ENCODE measurements around the gene BPIFB2. TPM values are rescaled to one million over a fixed set of nuclear protein-coding genes. Genes with fewer than 3 reads are reported as not detected.

Gene BPIFB2
- total RNA-seq, 4 donors from 2014 or later: not detected

- no peaks in the 10 kb centered on the region for H3K36me3 ChIP-seq
- H3K27ac ChIP-seq: no peak overlapping the region
- TF ChIP-seq POLR2A (IDR thresholded peaks at IDR 0.05): no peak
- TF ChIP-seq, protein P1, sequence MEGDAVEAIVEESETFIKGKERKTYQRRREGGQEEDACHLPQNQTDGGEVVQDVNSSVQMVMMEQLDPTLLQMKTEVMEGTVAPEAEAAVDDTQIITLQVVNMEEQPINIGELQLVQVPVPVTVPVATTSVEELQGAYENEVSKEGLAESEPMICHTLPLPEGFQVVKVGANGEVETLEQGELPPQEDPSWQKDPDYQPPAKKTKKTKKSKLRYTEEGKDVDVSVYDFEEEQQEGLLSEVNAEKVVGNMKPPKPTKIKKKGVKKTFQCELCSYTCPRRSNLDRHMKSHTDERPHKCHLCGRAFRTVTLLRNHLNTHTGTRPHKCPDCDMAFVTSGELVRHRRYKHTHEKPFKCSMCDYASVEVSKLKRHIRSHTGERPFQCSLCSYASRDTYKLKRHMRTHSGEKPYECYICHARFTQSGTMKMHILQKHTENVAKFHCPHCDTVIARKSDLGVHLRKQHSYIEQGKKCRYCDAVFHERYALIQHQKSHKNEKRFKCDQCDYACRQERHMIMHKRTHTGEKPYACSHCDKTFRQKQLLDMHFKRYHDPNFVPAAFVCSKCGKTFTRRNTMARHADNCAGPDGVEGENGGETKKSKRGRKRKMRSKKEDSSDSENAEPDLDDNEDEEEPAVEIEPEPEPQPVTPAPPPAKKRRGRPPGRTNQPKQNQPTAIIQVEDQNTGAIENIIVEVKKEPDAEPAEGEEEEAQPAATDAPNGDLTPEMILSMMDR (IDR thresholded peaks at IDR 0.05): no peak
- no peaks in the 10 kb centered on the region for H3K9me3 ChIP-seq
- no peaks in the 10 kb centered on the region for H3K4me1 ChIP-seq
- DNase-seq: no peak
- H3K27me3 ChIP-seq: no peaks in the 10 kb centered on the region
- no peak overlapping the region for H3K4me3 ChIP-seq
These were observed 63.7 kb downstream of the BPIFB2 start for GRCh38 chr20:33071198-33071597.

- H3K27ac ChIP-seq: no peak overlapping the region
- no peaks in the 10 kb centered on the region for H3K4me1 ChIP-seq
- H3K36me3 ChIP-seq: no peaks in the 10 kb centered on the region
- no peak overlapping the region for H3K4me3 ChIP-seq
- no peak for DNase-seq
- H3K27me3 ChIP-seq: no peaks in the 10 kb centered on the region
- TF ChIP-seq, protein P1 (IDR thresholded peaks at IDR 0.05): no peak
- no peak for TF ChIP-seq POLR2A (IDR thresholded peaks at IDR 0.05)
- no peaks in the 10 kb centered on the region for H3K9me3 ChIP-seq
These were observed 64.9 kb downstream of the BPIFB2 start for GRCh38 chr20:33072362-33072761.

DNA sequence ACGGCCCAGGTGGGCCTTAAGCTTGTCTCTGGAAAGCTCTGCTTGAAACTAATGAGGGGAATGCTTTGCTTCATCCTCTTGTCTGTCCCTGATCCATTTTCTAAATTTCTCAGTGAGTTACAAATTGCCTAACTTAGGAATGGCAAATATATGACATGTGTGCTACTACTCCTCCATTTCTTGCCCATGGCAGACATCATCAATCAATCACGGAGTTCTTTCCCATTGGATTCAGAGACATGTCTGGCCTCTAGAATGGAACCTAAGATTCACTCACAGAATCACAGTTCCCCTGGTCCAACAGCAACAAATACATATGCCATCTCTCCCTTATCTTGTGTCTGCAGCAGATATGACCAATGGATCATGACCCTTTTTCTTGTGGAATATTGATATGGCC lies 65.3 kb downstream of the BPIFB2 start:
- Histone ChIP-seq H3K27me3 (no peaks in the 10 kb centered on the region), H3K4me3 (no peak overlapping the region), H3K4me1 (no peaks in the 10 kb centered on the region), H3K9me3 (no peaks in the 10 kb centered on the region), H3K27ac (no peak overlapping the region), H3K36me3 (no peaks in the 10 kb centered on the region)
- no peak for DNase-seq
- TF ChIP-seq, protein P1 (IDR thresholded peaks at IDR 0.05): no peak
- no peak for TF ChIP-seq POLR2A (IDR thresholded peaks at IDR 0.05)

Other genes with a start within 250 kb of the BPIFB2 start
- 1 to 10 TPM in 1 of 4 donors, under 1 TPM in 3; 0.67 to 4.1 (median 0.86) TPM for gene DNMT3B, start 245.3 kb upstream of the BPIFB2 start, total RNA-seq
- gene MAPRE1, start 187.8 kb upstream of the BPIFB2 start, total RNA-seq: 10 to 100 TPM; 39.2 to 84.2 (median 41.9) TPM
- gene EFCAB8, start 148.8 kb upstream of the BPIFB2 start, total RNA-seq: under 1 TPM in 1 of 4 donors, not detected in 3; 0.83 TPM
- not detected for gene SUN5, start 3.3 kb upstream of the BPIFB2 start, total RNA-seq
- not detected for gene BPIFB6, start 23.9 kb downstream of the BPIFB2 start, total RNA-seq
- not detected for gene BPIFB3, start 46.2 kb downstream of the BPIFB2 start, total RNA-seq
- gene BPIFB4, start 71.9 kb downstream of the BPIFB2 start, total RNA-seq: not detected
- gene BPIFA2, start 160.5 kb downstream of the BPIFB2 start, total RNA-seq: not detected
- not detected for gene BPIFA3, start 209.6 kb downstream of the BPIFB2 start, total RNA-seq
- gene BPIFA1, start 228.3 kb downstream of the BPIFB2 start, total RNA-seq: not detected